ENCODE data around the gene BRWD1. TPM values are rescaled to one million over a fixed set of nuclear protein-coding genes. Genes with fewer than 3 reads are reported as not detected.
"Not testable (repeated sequence)": the region's sequence is repeated elsewhere in the genome, so short reads cannot be mapped to it uniquely, and the experiment has no call there.

BRWD1 gene
- total and polyA plus RNA-seq, 2 experiments from 2014 or later, result 35.2 to 75.5 TPM

DNA sequence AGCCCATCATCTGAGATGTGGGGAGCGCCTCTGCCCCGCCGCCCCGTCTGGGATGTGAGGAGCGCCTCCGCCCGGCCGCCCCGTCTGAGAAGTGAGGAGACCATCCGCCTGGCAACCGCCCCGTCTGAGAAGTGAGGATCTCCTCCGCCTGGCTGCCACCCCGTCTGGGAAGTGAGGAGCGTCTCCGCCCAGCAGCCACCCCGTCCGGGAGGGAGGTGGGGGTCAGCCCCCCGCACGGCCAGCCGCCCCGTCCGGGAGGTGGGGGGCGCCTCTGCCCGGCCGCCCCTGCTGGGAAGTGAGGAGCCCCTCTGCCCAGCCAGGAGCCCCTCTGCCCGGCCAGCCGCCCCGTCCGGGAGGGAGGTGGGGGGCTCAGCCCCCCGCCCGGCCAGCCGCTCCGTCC lies 156.2 kb downstream of the BRWD1 start:
- not testable (repeated sequence) for H3K4me1 Mint-ChIP-seq; H3K4me3 Mint-ChIP-seq; H3K9me2 ChIP-seq (ENCODE audit: insufficient read depth); H2AFZ ChIP-seq; H3K27ac ChIP-seq (ENCODE audit: low read depth); DNase-seq (ENCODE audit: low spot score); H3K27me3 ChIP-seq (ENCODE audit: insufficient read depth); H3K36me3 ChIP-seq (ENCODE audit: insufficient read depth); H3K4me3 ChIP-seq; ATAC-seq; H3K27ac Mint-ChIP-seq; H3F3A ChIP-seq (replicated peaks; ENCODE audit: low read depth); H3K79me2 ChIP-seq (replicated peaks; ENCODE audit: insufficient read depth); H3K27me3 Mint-ChIP-seq (ENCODE audit: insufficient read depth, low read depth, poor library complexity); H3K4me1 ChIP-seq (ENCODE audit: insufficient read depth); H3K4me2 ChIP-seq; H4K20me1 ChIP-seq (replicated peaks; ENCODE audit: insufficient read depth)
- peaks cover 19% of the 10 kb centered on the region for H3K9me3 Mint-ChIP-seq
- peaks cover 10% of the 10 kb centered on the region; the same call in 2 of the 3 replicates for H3K36me3 Mint-ChIP-seq (ENCODE audit: low read depth)

DNA sequence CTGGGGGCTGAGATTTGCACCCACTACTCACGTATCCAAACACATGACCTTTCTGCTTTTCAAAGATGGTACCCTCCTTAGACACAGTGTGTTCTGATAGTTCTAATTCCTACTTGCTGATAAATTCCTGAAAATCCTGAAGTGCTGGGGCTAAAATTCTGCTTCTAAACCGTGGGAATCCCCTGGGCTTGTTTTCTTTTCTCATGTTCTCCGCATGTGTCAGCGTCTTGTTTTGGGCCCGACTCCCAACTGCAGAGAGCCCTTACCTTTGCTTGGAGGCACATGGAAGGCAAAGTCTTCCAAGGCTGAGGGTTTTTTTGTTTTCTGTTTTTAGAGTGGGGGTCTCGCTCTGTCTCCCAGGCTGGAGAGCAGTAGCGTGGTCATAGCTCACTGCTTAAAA lies 157.4 kb downstream of the BRWD1 start:
- Mint-ChIP-seq H3K4me3 (no peak overlapping the region; the same call in 2 of the 3 replicates), H3K4me1 (no peaks in the 10 kb centered on the region), H3K27ac (no peak overlapping the region), H3K9me3 (peaks cover 19% of the 10 kb centered on the region), H3K27me3 (ENCODE audit: insufficient read depth, low read depth, poor library complexity) (no peaks in the 10 kb centered on the region), H3K36me3 (ENCODE audit: low read depth) (peaks cover 10% of the 10 kb centered on the region; the same call in 2 of the 3 replicates)
- Histone ChIP-seq H3K36me3 (ENCODE audit: insufficient read depth) (no peaks in the 10 kb centered on the region), H3F3A (replicated peaks; ENCODE audit: low read depth) (no peaks in the 10 kb centered on the region), H3K27ac (ENCODE audit: low read depth) (no peak overlapping the region), H3K4me1 (ENCODE audit: insufficient read depth) (no peaks in the 10 kb centered on the region), H2AFZ (no peak overlapping the region), H3K79me2 (replicated peaks; ENCODE audit: insufficient read depth) (no peaks in the 10 kb centered on the region), H3K9me2 (ENCODE audit: insufficient read depth) (no peaks in the 10 kb centered on the region), H3K4me3 (no peak overlapping the region), H4K20me1 (replicated peaks; ENCODE audit: insufficient read depth) (no peaks in the 10 kb centered on the region), H3K27me3 (ENCODE audit: insufficient read depth) (no peaks in the 10 kb centered on the region), H3K4me2 (no peak overlapping the region)
- ATAC-seq (no peak), DNase-seq (ENCODE audit: low spot score) (no peak)
- TF ChIP-seq ZNF114 (CRISPR knock-in tag; IDR thresholded peaks at IDR 0.05) (no peak), POLR2AphosphoS5 (IDR thresholded peaks at IDR 0.05; ENCODE audit: low read depth) (no peak), CREB1 (CRISPR knock-in tag; IDR thresholded peaks at IDR 0.05; ENCODE audit: low read depth) (no peak), EZH2phosphoT487 (IDR thresholded peaks at IDR 0.05; ENCODE audit: unreplicated experiment) (no peak), NANOG (IDR thresholded peaks at IDR 0.05; ENCODE audit: borderline replicate concordance) (no peak), JUNB (IDR thresholded peaks at IDR 0.05; ENCODE audit: unreplicated experiment) (no peak)
- TF ChIP-seq, protein P1, sequence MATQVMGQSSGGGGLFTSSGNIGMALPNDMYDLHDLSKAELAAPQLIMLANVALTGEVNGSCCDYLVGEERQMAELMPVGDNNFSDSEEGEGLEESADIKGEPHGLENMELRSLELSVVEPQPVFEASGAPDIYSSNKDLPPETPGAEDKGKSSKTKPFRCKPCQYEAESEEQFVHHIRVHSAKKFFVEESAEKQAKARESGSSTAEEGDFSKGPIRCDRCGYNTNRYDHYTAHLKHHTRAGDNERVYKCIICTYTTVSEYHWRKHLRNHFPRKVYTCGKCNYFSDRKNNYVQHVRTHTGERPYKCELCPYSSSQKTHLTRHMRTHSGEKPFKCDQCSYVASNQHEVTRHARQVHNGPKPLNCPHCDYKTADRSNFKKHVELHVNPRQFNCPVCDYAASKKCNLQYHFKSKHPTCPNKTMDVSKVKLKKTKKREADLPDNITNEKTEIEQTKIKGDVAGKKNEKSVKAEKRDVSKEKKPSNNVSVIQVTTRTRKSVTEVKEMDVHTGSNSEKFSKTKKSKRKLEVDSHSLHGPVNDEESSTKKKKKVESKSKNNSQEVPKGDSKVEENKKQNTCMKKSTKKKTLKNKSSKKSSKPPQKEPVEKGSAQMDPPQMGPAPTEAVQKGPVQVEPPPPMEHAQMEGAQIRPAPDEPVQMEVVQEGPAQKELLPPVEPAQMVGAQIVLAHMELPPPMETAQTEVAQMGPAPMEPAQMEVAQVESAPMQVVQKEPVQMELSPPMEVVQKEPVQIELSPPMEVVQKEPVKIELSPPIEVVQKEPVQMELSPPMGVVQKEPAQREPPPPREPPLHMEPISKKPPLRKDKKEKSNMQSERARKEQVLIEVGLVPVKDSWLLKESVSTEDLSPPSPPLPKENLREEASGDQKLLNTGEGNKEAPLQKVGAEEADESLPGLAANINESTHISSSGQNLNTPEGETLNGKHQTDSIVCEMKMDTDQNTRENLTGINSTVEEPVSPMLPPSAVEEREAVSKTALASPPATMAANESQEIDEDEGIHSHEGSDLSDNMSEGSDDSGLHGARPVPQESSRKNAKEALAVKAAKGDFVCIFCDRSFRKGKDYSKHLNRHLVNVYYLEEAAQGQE (IDR thresholded peaks at IDR 0.05; ENCODE audit: unreplicated experiment), result no peak
- TF ChIP-seq, protein P2, sequence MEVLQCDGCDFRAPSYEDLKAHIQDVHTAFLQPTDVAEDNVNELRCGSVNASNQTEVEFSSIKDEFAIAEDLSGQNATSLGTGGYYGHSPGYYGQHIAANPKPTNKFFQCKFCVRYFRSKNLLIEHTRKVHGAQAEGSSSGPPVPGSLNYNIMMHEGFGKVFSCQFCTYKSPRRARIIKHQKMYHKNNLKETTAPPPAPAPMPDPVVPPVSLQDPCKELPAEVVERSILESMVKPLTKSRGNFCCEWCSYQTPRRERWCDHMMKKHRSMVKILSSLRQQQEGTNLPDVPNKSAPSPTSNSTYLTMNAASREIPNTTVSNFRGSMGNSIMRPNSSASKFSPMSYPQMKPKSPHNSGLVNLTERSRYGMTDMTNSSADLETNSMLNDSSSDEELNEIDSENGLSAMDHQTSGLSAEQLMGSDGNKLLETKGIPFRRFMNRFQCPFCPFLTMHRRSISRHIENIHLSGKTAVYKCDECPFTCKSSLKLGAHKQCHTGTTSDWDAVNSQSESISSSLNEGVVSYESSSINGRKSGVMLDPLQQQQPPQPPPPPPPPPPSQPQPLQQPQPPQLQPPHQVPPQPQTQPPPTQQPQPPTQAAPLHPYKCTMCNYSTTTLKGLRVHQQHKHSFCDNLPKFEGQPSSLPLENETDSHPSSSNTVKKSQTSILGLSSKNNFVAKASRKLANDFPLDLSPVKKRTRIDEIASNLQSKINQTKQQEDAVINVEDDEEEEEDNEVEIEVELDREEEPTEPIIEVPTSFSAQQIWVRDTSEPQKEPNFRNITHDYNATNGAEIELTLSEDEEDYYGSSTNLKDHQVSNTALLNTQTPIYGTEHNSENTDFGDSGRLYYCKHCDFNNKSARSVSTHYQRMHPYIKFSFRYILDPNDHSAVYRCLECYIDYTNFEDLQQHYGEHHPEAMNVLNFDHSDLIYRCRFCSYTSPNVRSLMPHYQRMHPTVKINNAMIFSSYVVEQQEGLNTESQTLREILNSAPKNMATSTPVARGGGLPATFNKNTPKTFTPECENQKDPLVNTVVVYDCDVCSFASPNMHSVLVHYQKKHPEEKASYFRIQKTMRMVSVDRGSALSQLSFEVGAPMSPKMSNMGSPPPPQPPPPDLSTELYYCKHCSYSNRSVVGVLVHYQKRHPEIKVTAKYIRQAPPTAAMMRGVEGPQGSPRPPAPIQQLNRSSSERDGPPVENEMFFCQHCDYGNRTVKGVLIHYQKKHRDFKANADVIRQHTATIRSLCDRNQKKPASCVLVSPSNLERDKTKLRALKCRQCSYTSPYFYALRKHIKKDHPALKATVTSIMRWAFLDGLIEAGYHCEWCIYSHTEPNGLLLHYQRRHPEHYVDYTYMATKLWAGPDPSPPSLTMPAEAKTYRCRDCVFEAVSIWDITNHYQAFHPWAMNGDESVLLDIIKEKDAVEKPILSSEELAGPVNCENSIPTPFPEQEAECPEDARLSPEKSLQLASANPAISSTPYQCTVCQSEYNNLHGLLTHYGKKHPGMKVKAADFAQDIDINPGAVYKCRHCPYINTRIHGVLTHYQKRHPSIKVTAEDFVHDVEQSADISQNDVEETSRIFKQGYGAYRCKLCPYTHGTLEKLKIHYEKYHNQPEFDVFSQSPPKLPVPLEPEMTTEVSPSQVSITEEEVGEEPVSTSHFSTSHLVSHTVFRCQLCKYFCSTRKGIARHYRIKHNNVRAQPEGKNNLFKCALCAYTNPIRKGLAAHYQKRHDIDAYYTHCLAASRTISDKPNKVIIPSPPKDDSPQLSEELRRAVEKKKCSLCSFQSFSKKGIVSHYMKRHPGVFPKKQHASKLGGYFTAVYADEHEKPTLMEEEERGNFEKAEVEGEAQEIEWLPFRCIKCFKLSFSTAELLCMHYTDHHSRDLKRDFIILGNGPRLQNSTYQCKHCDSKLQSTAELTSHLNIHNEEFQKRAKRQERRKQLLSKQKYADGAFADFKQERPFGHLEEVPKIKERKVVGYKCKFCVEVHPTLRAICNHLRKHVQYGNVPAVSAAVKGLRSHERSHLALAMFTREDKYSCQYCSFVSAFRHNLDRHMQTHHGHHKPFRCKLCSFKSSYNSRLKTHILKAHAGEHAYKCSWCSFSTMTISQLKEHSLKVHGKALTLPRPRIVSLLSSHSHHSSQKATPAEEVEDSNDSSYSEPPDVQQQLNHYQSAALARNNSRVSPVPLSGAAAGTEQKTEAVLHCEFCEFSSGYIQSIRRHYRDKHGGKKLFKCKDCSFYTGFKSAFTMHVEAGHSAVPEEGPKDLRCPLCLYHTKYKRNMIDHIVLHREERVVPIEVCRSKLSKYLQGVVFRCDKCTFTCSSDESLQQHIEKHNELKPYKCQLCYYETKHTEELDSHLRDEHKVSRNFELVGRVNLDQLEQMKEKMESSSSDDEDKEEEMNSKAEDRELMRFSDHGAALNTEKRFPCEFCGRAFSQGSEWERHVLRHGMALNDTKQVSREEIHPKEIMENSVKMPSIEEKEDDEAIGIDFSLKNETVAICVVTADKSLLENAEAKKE (CRISPR knock-in tag; IDR thresholded peaks at IDR 0.05), result no peak
- TF ChIP-seq, protein P3, sequence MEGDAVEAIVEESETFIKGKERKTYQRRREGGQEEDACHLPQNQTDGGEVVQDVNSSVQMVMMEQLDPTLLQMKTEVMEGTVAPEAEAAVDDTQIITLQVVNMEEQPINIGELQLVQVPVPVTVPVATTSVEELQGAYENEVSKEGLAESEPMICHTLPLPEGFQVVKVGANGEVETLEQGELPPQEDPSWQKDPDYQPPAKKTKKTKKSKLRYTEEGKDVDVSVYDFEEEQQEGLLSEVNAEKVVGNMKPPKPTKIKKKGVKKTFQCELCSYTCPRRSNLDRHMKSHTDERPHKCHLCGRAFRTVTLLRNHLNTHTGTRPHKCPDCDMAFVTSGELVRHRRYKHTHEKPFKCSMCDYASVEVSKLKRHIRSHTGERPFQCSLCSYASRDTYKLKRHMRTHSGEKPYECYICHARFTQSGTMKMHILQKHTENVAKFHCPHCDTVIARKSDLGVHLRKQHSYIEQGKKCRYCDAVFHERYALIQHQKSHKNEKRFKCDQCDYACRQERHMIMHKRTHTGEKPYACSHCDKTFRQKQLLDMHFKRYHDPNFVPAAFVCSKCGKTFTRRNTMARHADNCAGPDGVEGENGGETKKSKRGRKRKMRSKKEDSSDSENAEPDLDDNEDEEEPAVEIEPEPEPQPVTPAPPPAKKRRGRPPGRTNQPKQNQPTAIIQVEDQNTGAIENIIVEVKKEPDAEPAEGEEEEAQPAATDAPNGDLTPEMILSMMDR (conservative IDR thresholded peaks at IDR 0.05; ENCODE audit: low read depth in 2 of 2), result no peak
- TF ChIP-seq, protein P4, sequence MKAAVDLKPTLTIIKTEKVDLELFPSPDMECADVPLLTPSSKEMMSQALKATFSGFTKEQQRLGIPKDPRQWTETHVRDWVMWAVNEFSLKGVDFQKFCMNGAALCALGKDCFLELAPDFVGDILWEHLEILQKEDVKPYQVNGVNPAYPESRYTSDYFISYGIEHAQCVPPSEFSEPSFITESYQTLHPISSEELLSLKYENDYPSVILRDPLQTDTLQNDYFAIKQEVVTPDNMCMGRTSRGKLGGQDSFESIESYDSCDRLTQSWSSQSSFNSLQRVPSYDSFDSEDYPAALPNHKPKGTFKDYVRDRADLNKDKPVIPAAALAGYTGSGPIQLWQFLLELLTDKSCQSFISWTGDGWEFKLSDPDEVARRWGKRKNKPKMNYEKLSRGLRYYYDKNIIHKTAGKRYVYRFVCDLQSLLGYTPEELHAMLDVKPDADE (IDR thresholded peaks at IDR 0.05), result no peak

All from GM23338 (cell line).